HG02642 (cell line): Measurements from ENCODE around the gene SPDYC.

Source experiments
- ATAC-seq: cut with Tn5 transposase; IDR thresholded peaks from one replicate; pipeline ENCODE4 v1.9.1; 2021; ENCODE audit warnings: mild to moderate bottlenecking; ENCODE audit not compliant: unreplicated experiment, poor library complexity

SPDYC gene

DNA sequence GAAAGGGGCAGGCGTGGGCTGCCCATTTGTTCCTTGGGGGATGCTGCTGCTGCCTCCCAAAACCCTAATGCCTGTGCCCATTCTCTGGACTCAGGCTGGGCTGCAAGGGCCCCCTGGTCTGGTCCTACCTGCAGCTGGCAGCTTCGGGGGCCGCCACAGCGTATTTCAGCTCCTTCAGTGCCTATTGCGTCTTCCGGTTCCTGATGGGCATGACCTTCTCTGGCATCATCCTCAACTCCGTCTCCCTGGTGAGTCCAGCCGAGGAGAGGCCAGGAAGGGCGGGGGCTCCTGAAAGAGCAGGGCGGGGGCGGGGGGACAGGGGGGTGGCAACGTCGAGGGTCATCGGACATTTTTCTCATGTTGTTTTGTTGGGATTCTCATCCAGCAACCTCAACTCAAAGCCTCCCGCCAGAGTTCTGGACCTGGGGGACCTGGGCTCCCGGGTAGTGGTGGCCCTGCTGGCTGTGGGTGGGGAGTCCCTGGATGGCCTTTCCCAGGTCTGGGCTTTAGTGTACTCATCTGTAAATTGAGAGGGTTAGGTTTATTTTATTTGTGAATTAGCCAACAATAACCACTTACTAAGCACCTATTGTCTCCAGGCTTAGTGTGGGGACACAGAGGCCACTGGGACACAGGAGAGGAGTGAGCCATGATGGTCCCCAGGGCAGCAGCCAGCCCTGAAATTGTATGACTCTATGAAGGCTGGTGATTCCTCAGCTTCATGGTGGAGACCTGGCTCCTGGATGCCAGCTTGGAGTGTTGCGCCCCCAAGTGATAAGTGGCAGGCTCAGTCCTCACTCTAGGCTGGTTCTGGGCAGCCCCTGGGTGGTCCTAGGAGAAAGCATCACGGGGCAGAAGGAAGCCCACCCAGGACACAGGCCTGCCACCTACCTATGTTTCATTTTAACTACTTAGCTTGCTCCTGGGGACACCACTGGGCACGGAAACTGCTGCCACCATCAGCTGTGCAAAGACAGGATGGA, 47.7 kb downstream of the SPDYC start:
- ATAC-seq: no peak

DNA sequence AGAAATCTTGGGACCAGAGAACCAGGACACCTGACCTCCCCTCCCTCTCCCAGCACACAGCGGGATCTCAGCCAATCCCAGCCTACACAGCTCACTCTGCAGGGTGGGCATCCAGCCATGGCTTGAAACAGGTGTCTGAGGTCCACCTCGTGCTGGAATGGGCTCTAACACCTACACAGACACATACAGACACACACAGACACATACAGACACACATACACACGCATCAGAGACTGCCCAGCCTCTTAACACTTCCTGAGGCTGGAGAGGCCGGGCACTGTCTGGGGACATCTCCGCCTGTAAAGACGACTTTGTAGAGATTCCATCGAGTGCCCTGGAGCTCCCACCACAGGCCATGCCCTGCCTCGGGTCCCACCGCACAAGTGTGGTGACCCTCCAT, 48.4 kb downstream of the SPDYC start:
- no peak for ATAC-seq

DNA sequence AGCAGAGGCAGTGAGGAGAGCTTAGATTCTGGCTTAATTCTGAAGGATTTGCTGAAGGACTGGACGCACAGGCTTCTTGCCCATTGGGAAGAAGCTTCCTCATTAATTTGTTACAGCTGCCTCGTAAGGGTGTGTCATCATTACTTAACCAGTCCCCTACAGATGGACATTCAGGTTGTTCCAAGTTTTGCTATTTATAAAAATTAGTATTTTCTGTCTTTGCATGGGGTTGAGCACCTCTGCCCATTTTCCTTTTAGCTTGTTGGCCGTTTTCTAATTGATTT, 49.8 kb downstream of the SPDYC start:
- ATAC-seq: no peak

DNA sequence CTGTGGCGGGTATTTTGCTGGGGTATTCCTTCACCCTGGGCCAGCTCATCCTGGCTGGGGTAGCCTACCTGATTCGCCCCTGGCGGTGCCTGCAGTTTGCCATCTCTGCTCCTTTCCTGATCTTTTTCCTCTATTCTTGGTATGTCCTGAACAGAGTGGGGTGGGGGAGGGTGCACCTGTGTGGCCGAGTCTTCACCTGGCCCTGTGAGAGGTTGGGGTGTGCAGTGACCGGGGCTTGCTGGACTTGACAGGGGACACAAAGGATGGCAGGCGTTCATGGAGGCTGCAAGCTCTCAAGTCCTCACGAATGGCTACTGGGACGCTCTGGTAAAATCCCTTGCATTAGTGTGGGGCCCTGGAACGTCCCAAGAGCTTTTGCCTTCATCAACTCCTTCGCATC, 51.0 kb downstream of the SPDYC start:
- no peak for ATAC-seq
